Hematopoietic multipotent progenitor cell treated with erythropoietin and hydrocortisone succinate and interleukin-3 and kit ligand, for 4 days (in vitro differentiated cells): ENCODE measurements around the gene LRRC51.
"Not testable (repeated sequence)": the region's sequence is repeated elsewhere in the genome, so short reads cannot be mapped to it uniquely, and the experiment has no call there.

Experiments
- DNase-seq: peaks from one replicate; pipeline ENCODE4 v3.0.0-alpha.2; 2015

Gene LRRC51

DNA sequence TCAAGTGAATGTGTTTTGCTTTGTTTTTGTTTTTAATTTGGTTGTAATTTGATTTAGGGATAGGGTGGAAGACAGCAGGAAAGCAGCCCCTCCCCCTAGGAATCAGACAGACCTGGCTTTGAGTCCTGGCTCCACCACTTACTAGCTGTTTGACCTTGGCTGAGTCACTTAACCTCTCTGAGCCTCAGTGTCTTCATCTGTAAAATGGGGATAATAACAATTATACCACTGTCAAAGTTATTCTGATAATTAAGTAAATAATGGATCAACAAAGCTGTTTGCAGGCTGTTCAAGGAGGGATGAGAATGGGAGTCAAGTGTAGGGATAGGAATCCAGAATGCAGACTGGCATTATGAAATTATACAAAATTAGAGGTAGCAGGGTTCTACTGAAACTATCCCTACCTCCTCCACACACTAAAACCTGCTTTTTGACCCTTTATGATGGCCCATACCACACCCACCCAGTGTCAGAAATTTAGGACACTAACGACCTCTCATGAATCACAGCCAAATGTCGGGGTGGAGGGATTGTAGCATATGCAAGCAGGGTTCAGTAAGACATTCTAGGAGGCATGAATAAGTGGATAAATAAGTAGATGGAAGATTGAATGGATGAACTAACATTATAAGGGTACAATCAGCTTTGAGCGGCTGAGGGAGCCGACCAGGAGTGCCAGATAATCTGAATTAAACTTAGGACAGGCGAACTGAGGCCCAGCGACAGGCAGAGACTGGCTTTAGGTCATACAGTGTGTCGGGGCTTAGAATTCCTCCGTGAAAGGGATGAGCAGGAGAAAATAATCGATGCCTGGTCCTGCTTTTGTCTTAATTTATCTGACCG lies 30.9 kb downstream of the LRRC51 start:
- DNase-seq: no peak

DNA sequence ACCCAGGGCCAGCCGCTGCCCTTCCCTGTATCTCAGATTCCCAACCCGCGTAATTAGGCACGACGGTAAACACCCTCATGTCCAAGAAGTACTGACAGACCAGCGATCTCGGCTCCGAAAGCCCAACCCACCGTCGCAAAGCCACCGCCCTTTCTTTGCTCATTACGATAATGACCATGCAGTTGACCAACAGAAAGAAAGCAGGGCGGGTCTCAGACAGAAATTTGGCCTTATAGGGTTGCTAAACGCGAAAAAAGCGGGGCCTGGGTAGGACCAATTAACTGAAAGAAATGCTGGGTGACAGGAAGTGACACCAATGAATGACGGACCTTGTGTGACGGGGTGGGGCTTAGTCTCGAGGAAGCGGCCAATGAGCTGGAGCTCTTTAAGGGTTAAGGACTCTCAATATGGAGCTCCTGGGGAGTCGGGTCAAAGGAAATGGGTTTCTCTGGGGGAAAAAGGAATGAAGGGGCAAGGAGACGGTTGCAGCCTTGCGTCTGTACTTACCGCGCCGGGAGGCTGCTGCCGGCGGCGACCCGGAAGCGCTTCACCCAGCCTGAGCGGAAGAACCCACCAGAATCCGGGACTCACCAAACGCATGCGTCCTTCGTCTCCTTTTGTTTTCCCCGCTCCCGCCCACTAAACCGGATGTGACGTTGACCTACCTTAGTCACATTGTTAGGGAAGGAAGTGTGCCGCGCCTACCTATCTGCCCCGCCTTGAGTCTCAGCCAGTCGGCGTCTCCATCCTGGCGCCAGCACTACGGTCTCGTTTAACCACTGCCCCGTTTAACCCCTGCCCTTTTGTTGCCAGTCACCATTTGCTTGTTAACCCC lies 31.7 kb downstream of the LRRC51 start, which contains the start of gene ANAPC15:
Gene ANAPC15 (minus strand): TSS at position 553 of the 835 bp plus-strand sequence. CDS start 1,419 bp downstream, outside the sequence.
- peak; percentile 100 for DNase-seq

DNA sequence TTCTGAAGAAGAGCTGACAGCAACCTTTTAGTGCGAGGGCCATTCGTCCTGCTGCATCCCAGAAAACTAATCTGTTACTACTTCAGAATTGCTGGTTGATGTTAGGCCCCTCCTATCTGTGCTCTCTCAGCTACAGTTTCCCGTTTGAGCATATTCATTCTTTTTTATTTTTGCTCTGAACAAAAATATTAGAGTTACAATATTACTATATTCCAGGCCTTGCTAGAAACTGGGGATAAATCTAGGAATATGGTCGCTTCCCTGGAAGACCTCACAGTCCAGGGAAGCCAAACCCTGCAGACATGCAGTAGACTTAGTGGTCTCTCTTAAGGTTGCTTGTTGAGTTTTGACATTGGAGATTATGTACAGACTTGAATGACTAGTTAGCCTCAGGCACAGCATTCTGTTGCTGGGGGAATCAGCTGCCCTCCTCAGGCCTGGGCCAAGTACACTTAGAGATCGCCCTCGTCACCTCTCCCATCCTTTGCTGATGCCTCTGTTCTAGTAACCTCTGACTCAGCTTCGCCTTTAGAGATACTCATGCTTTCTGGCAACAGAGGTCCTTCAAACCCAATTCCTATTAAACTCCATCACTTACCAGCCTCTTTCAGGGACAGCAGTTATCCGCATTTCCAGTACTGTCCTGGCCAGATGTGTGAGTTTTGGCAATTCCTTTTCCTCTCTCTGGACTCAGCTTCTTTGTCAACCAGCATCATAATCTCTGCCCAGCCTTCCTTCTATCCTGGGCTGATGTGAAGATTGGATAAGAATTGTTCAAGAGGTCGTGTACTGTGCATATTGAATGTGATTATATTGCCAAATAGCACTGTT lies 32.5 kb downstream of the LRRC51 start:
- no peak for DNase-seq

DNA sequence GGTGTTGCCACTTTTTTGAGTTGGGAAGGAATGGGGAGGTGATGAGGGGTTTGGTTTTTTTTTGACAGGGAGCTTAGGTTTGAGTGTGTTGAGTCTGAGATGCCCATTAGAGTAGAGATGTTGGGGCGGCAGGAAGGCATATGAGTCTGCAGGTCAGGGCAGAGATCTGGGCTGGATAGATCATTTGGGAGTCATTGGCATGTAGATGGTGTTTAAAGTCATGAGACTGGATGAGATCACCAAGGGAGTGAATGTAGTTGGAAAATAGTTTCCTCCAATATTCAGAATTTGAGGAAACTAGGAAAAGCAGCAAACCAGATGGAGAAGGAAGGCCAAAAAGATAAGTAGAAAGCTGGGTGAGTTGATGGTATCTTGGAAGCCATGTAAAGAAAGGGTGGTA lies 33.9 kb downstream of the LRRC51 start:
- no peak for DNase-seq

DNA sequence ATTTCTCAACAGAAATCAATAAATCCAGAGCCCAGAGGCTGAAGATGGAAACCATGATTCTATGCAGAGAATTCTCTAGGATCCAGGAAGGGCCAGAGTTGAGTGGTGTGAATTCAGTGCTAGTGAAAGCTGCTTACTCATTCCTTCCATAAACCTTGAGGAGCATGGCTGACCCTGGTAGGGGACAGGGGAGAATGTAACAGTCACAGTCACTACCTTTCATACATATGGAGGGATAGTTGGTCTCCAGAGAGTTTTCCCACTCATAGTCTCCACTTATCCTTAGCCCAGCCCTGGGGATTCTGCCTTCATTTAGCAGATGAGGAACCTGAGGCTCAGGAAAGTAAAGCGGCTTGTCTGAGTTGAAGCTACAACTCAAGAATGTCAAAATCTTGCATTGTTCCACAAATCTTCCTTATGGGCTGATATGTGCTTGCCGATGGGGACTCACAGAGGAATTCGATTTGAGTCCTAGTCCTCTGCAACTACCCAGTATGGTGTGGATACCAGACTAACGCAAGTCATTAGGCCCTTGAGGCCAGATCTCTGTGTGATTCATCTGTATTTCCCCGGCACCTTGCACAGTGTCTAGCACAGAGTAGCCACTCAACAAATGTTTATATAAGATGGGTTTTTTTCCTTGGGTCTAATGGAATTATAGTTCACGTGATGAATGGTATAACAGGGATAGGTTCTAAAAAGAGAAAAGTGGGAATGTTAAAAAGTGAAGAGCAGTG lies 35.5 kb downstream of the LRRC51 start:
- no peak for DNase-seq

DNA sequence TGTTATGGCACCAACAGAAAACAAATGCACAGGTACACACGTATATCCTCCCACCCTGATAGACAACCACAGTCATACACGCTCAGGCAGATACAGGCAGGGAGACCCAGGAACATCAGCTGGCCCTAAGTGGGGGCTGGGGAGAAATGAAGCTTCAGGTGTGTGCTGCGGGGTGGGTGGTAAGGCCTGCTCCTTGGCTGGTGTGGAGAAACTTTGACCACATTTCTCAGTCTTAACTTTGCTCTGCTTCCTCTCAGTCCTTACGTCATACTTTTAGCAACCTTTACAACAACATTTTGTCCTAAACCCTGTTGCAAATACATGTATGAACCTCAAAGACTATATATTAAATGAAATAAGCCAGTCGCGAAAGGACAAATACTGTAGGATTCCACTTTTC lies 38.5 kb downstream of the LRRC51 start:
- DNase-seq: peak; percentile 36

DNA sequence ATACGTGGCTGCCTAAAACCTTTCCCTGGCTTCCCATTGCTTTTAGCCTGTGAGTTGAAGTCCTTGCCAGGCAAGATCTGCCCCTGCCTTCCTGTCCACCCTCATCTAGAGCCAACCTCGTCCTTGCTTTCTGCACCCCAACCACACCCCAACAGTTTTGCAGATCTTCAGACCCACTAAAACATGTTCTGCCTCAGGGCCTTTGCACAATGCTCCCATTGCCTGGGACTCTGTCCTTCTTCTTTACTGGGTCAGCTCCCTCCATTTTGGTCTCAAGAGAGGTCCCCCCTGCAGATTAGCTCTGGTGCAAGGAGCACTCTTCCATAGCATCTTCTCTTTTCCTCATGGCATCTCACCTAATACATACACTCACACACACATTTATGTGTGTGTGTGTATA lies 40.3 kb downstream of the LRRC51 start:
- DNase-seq: no peak

DNA sequence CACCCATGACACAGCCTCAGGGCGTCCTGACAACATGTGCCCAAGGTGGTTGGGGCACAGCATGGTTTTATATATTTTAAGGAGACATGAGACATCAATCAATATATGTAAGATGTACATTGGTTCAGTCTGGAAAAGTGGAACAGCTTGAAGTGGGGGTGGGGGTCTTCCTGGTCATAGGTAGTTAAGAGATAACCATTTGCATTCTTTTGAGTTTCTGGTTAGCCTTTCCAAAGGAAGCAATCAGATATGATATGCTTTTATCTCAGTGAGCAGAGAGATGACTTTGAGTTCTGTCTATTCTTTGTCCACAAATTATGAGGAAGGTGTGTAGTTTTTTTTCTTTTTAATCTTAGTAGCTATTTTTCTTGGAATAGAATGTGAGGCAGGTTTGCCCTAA lies 42.0 kb downstream of the LRRC51 start:
- no peak for DNase-seq

DNA sequence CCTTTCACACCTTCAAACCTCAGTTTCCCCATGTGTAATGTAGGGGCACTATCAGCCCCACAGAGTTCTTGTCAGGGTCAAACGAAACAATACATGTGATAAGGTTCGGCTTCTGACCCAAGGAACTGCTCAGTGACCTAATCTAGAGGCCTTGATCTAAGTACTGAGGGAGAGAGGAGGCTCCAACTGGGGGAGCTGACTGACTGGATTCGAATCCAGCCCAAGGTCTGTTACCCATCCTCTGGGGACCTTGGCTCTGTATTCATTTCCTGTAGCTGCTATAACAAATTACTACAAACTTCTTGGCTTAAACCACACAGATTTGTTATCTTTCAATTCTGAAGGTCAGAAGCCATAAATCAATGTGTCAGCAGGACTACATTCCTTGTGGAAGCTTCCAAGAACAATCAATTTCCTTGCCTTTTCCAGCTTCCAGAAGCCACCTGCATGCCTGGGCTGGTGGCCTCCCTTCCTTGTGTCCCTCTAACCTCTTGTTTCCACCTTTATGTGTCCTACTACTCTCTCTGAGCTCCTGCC lies 42.5 kb downstream of the LRRC51 start:
- DNase-seq: no peak

DNA sequence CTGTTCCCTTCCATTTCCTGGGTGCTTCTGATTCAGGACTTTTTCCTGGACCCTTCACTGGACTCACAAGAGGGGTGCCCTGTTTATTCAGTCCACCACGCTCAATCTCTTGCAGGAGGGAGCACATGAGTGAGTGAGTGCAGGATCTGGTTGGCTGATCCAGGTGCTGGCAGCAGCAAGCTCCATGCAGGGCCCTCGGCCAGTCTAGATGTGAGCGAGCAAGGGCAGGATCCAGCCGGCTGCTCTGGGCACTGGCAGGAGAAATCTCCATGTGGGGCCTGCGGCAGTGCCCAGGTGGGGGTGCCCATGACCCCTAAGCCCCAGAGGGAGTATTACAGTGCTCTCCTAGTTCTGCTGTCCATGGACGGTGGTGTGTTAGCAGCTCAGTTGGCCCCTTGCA lies 43.4 kb downstream of the LRRC51 start:
- no peak for DNase-seq

DNA sequence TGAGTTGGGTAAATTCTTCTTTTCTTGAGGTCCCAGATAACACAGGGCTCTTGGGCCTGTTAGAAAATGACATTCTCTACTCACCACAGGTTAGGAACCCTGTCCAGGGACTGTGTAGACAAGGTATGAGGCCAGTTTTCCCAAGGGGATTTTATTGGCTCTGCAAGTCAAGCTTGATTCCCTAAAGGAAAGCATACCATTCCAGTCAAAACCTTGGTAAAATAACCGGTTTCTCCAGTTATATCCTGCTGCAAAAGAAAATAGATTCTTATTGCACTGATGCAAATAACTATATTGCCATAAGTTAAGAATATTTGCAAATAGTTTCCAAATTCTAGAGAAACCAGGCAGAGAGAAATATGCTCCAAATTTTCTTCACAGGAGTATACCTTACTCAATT lies 45.3 kb downstream of the LRRC51 start:
- no peak for DNase-seq

DNA sequence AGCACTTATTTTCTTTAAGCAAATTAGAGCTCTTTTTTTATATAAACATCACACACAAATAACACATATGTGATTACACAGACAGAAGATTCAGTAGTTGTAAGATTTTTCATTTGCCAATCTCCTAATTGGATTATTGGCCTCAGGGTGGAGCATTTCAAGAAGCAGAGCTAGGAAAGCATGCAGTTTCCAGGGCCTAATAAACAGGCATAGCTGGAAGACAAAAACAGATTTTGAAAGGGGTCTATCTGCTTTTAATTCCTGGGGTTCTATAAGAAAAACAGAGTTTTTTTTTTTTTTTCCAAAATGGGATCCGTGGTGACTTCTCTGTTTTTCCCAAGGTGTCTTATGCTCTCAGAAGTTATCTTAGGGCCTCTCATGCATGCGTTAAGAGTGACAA lies 47.3 kb downstream of the LRRC51 start:
- no peak for DNase-seq

DNA sequence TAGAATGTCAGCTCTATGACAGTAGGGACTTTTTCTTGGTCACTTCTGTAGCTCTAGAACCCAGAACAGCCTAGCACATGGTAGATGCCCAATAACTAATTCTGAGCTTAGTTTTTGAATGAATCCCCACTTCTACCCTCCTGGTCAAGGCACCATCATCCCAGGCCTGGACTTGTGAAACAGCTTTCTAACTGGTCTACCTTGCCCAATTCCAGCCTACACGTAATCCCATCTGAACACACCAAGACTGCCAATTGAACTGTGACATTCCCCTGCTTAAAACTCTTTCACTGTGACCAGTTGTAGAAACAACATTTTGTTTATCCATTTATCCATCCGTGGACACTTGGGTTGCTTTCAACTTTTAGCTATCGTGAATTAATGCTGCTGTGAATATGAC lies 48.7 kb downstream of the LRRC51 start:
- DNase-seq: no peak

DNA sequence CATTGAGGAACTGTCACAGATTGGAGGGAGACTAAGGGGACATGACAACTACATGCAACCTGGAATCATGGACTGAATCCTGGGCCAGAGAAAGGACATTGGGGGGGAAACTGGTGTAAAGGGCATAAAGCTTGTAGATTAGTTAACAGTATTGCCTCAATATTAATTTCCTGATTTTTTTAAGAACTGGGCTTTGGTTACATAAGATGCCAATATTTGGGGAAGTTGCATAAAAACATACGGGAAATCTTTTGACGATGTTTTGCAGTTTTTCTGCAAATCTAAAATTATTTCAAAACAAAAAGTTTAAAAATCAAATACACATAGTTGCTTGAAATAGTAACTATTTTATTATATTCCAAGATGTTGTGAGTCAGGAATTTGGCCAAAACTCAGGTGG lies 52.0 kb downstream of the LRRC51 start:
- peak; percentile 22 for DNase-seq

DNA sequence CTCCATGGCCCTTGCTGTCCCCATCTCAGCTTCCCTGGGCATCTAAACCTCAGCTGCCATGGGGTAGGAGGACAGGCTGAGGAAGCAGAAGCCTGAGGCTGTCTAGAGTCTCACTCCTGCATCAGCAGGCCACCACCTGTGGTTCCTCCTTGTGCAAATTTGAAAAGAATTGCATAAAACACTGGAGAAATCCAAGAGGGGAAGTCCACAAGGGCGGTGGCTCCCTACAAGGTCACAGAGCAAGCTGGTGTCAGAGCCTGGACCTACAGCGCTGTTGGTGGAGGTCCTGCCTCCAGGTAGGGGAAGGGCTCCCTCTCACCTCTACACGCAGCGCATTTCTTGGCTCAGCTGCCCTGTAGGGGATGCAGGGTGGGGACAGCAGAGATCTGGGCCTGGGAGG lies 54.8 kb downstream of the LRRC51 start, which contains the start of gene FOLR3:
Gene FOLR3 (plus strand): TSS at position 253 of the 400 bp plus-strand sequence. CDS start 228 bp downstream, outside the sequence.
- DNase-seq: not testable (repeated sequence)

DNA sequence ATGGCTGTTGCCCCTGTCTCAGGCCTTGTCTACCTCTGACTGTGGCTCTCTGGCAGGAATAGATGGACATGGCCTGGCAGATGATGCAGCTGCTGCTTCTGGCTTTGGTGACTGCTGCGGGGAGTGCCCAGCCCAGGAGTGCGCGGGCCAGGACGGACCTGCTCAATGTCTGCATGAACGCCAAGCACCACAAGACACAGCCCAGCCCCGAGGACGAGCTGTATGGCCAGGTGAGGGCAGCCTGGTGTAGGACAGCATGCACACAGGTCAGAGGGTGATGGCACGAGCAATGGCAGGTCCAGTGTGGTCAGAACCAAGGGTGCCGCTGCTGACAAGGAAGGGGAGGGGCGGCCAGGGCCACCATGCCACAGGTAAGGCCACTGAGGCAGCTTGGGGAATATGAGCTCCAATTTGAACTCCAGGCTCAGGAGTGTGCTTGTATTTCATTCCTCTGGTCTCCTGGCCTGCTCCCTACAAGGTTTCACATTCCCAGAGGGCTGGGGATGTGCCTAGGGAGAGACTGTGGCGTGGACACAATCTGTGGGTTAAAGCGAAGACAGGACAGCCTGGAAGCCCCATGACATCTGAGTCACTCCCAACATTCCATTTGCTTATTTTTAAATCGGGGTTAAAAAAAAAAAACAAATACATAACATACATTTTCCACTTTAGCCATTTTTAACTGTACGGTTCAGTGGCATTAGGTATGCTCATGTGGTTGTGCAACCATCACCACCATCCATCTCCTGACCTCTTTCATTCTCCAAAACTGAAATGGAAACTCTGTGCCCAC lies 55.4 kb downstream of the LRRC51 start:
- DNase-seq: no peak

DNA sequence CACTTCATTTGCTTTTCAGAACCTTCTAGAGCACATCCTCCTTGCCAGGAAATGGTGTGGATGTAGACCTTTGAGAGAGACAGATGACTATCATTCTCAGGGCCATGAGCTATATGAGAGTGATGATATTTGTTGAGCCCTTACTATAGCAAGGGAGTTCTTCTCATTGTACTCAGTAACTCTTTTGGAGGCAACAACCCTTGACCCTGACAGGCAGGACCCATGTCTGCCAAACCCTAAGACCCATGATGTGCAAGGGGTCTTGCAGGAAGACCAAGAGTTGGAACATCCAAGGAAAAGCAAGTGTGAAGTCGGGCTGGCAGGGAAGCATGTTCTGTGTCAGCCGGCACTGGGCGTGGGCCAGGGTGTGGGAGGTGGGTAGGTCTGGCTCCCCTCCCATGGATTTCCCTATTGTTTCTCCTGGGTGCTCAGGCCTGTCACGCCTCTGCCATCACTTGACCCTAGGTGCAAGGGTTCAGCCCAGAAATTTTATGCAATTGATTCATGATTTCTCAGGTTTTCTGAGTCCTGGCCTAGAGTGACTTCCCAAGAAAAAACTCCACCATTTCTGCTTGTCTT lies 56.1 kb downstream of the LRRC51 start:
- DNase-seq: no peak

DNA sequence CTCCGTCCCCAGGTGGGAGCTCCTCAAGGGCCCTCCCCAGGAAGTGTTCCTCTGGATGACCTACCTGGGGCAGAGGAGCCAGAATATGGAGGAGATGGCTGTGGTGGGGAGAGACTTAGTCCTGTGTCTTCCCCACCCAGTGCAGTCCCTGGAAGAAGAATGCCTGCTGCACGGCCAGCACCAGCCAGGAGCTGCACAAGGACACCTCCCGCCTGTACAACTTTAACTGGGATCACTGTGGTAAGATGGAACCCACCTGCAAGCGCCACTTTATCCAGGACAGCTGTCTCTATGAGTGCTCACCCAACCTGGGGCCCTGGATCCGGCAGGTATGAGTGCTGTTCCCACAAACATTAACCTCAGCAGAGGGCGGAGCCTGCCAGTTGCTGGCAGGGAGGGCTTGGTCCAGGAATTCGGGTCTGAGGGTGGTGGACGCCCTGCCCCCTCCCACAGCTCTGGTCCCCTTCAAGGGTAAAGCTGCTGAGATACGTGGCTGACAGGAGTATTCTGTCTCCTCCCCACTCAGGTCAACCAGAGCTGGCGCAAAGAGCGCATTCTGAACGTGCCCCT lies 58.3 kb downstream of the LRRC51 start:
- no peak for DNase-seq

DNA sequence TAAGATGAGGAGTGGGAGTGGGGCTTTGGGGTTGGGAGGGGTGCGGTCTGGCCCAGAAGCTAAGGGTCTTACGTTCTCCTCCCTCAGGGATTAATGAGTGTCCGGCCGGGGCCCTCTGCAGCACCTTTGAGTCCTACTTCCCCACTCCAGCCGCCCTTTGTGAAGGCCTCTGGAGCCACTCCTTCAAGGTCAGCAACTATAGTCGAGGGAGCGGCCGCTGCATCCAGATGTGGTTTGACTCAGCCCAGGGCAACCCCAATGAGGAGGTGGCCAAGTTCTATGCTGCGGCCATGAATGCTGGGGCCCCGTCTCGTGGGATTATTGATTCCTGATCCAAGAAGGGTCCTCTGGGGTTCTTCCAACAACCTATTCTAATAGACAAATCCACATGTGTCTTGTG lies 58.9 kb downstream of the LRRC51 start:
- DNase-seq: no peak

DNA sequence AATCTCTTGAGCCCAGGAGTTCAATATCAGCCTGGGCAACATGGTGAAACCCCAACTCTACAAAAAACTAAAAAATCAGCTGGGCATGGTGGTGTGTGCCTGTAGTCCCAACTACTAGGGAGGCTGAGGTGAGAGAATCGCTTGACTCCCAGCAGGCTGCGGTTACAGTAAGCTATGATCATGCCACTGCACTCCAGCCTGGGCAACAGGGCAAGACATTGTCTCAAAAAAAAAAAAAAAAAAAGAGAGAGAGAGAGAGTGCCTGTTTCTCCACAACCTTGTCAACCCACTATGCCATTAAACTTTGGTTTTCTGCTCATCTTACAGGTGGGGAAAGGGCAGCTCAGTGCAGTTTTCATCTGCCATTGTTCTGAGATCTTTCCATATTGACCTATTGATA lies 60.0 kb downstream of the LRRC51 start:
- no peak for DNase-seq
